ENCODE measurements around the gene CTAG1B.

GRCh38 chrX:154649503-154650220 lies 30.6 kb upstream of the CTAG1B start:
- TF ChIP-seq CTCF (IDR thresholded peaks at IDR 0.05; ENCODE audit: insufficient read depth, low read length, poor library complexity, severe bottlenecking): no peak
- TF ChIP-seq EZH2phosphoT487 (conservative IDR thresholded peaks at IDR 0.05; ENCODE audit: low read length): no peak

Measured in SU-DHL-6 (cell line).